GM15510 (cell line): ENCODE data around the gene LDLRAD1.

Experiments
- POLR2A ChIP-seq: IDR thresholded peaks from 3 replicates; pipeline ENCODE4 v1.6.1; 2011; ENCODE audit warnings: borderline replicate concordance; ENCODE audit not compliant: insufficient read length; ENCODE audit errors: extremely low read depth

The LDLRAD1 gene

GRCh38 chr1:54017979-54018378, at the start of gene LDLRAD1:
Gene LDLRAD1, minus strand, starts transcription at chr1:54018186. Its CDS starts 74 bp downstream, at chr1:54018112.
- no peak for TF ChIP-seq POLR2A

- TF ChIP-seq POLR2A, result no peak
These were observed 46.3 kb upstream of the LDLRAD1 start for GRCh38 chr1:54064299-54064698.

GRCh38 chr1:54054438-54054749, 36.4 kb upstream of the LDLRAD1 start:
- no peak for TF ChIP-seq POLR2A

- TF ChIP-seq POLR2A, result no peak
These were observed 35.9 kb upstream of the LDLRAD1 start for GRCh38 chr1:54053745-54054437.

GRCh38 chr1:54052934-54053744, 35.2 kb upstream of the LDLRAD1 start, which contains the start of the genes TCEANC2 and TMEM59:
Gene TCEANC2, plus strand, starts transcription at chr1:54053608. Its CDS starts 815 bp downstream, at chr1:54054423.
Gene TMEM59, minus strand, starts transcription at chr1:54053204. Its CDS starts 16 bp downstream, at chr1:54053188.
- TF ChIP-seq POLR2A, result peak; percentile 72

GRCh38 chr1:54052431-54052933, 34.5 kb upstream of the LDLRAD1 start:
- no peak for TF ChIP-seq POLR2A

GRCh38 chr1:54051933-54052430, 34.0 kb upstream of the LDLRAD1 start:
- no peak for TF ChIP-seq POLR2A

- no peak for TF ChIP-seq POLR2A
These were observed 29.7 kb upstream of the LDLRAD1 start for GRCh38 chr1:54047384-54048305.

GRCh38 chr1:54046671-54047383, 28.8 kb upstream of the LDLRAD1 start:
- no peak for TF ChIP-seq POLR2A

- no peak for TF ChIP-seq POLR2A
These were observed 27.5 kb upstream of the LDLRAD1 start for GRCh38 chr1:54045496-54045895.

GRCh38 chr1:54041806-54042205, 23.8 kb upstream of the LDLRAD1 start:
- TF ChIP-seq POLR2A, result no peak

GRCh38 chr1:54037476-54037875, 19.5 kb upstream of the LDLRAD1 start:
- TF ChIP-seq POLR2A, result no peak

GRCh38 chr1:54028306-54029251, 10.6 kb upstream of the LDLRAD1 start:
- no peak for TF ChIP-seq POLR2A
